ENCODE data around the gene SPTLC3. TPM values are rescaled to one million over a fixed set of nuclear protein-coding genes. Genes with fewer than 3 reads are reported as not detected.

Gene SPTLC3
- total and polyA plus RNA-seq, 2 donors (not counting 1 experiment from before 2014, with no cell fraction given) = 4.0 TPM

GRCh38 chr20:13130707-13131103 is 121.9 kb downstream of the SPTLC3 start:
- Histone ChIP-seq H3K4me1 (ENCODE audit: control insufficient read depth, extremely low read depth, insufficient read depth, low read length) (no peaks in the 10 kb centered on the region), H3K36me3 (ENCODE audit: control insufficient read depth, insufficient read depth, low read length) (no peaks in the 10 kb centered on the region), H2AFZ (ENCODE audit: low read length) (no peak overlapping the region), H3K9ac (ENCODE audit: insufficient read depth, low read length) (no peak overlapping the region), H3K79me2 (ENCODE audit: control insufficient read depth, insufficient read depth, low read length) (no peaks in the 10 kb centered on the region), H3K27ac (ENCODE audit: insufficient read depth, low read length) (no peak overlapping the region), H3K27me3 (ENCODE audit: control insufficient read depth, insufficient read depth, low read length) (no peaks in the 10 kb centered on the region), H3K4me3 (replicated peaks in 1 of 4; ENCODE audit: control extremely low read depth in 1 of 4, insufficient read depth in 1 of 4, low read depth in 3 of 4, low read length in 4 of 4) (no peak overlapping the region), H3K9me3 (ENCODE audit: control insufficient read depth, insufficient read depth, low read depth, low read length) (no peaks in the 10 kb centered on the region), H4K20me1 (ENCODE audit: control insufficient read depth, extremely low read depth, insufficient read depth, low read length) (no peaks in the 10 kb centered on the region), H3K4me2 (ENCODE audit: extremely low read depth, insufficient read depth, low read length) (no peak overlapping the region)
- TF ChIP-seq EZH2 (IDR thresholded peaks at IDR 0.05; ENCODE audit: low read length, missing control alignments) = no peak
- no peak for TF ChIP-seq CTCF (conservative IDR thresholded peaks at IDR 0.05 in 1 of 2, IDR thresholded peaks at IDR 0.05 in 1 of 2; ENCODE audit: low read depth in 1 of 2, low read length in 2 of 2)
- DNase-seq (ENCODE audit: low read depth in 2 of 2) = no peak

- Histone ChIP-seq H3K9ac (ENCODE audit: insufficient read depth, low read length) (no peak overlapping the region), H4K20me1 (ENCODE audit: control insufficient read depth, extremely low read depth, insufficient read depth, low read length) (no peaks in the 10 kb centered on the region), H2AFZ (ENCODE audit: low read length) (no peak overlapping the region), H3K4me3 (replicated peaks in 1 of 4; ENCODE audit: control extremely low read depth in 1 of 4, insufficient read depth in 1 of 4, low read depth in 3 of 4, low read length in 4 of 4) (no peak overlapping the region), H3K79me2 (ENCODE audit: control insufficient read depth, insufficient read depth, low read length) (no peaks in the 10 kb centered on the region), H3K4me2 (ENCODE audit: extremely low read depth, insufficient read depth, low read length) (no peak overlapping the region), H3K36me3 (ENCODE audit: control insufficient read depth, insufficient read depth, low read length) (no peaks in the 10 kb centered on the region), H3K4me1 (ENCODE audit: control insufficient read depth, extremely low read depth, insufficient read depth, low read length) (no peaks in the 10 kb centered on the region), H3K9me3 (ENCODE audit: control insufficient read depth, insufficient read depth, low read depth, low read length) (no peaks in the 10 kb centered on the region), H3K27me3 (ENCODE audit: control insufficient read depth, insufficient read depth, low read length) (no peaks in the 10 kb centered on the region), H3K27ac (ENCODE audit: insufficient read depth, low read length) (no peak overlapping the region)
- no peak for DNase-seq (ENCODE audit: low read depth in 2 of 2)
- TF ChIP-seq CTCF (conservative IDR thresholded peaks at IDR 0.05 in 1 of 2, IDR thresholded peaks at IDR 0.05 in 1 of 2; ENCODE audit: low read depth in 1 of 2, low read length in 2 of 2) (no peak), EZH2 (IDR thresholded peaks at IDR 0.05; ENCODE audit: low read length, missing control alignments) (no peak)
Observed at GRCh38 chr20:13131688-13132087, 122.9 kb downstream of the SPTLC3 start.

GRCh38 chr20:13139459-13140150 is 130.8 kb downstream of the SPTLC3 start:
- no peak overlapping the region for H3K9ac ChIP-seq (ENCODE audit: insufficient read depth, low read length)
- H3K79me2 ChIP-seq (ENCODE audit: control insufficient read depth, insufficient read depth, low read length) = no peaks in the 10 kb centered on the region
- peak in 1 of 2 donors; percentile 25 for DNase-seq (ENCODE audit: low read depth in 2 of 2)
- H2AFZ ChIP-seq (ENCODE audit: low read length) = no peak overlapping the region
- no peak overlapping the region for H3K4me2 ChIP-seq (ENCODE audit: extremely low read depth, insufficient read depth, low read length)
- H3K27me3 ChIP-seq (ENCODE audit: control insufficient read depth, insufficient read depth, low read length) = no peaks in the 10 kb centered on the region
- no peaks in the 10 kb centered on the region for H4K20me1 ChIP-seq (ENCODE audit: control insufficient read depth, extremely low read depth, insufficient read depth, low read length)
- H3K36me3 ChIP-seq (ENCODE audit: control insufficient read depth, insufficient read depth, low read length) = no peaks in the 10 kb centered on the region
- TF ChIP-seq EZH2 (IDR thresholded peaks at IDR 0.05; ENCODE audit: low read length, missing control alignments) (no peak), CTCF (conservative IDR thresholded peaks at IDR 0.05 in 1 of 2, IDR thresholded peaks at IDR 0.05 in 1 of 2; ENCODE audit: low read depth in 1 of 2, low read length in 2 of 2) (no peak)
- H3K4me1 ChIP-seq (ENCODE audit: control insufficient read depth, extremely low read depth, insufficient read depth, low read length) = no peaks in the 10 kb centered on the region
- no peak overlapping the region for H3K27ac ChIP-seq (ENCODE audit: insufficient read depth, low read length)
- no peak overlapping the region for H3K4me3 ChIP-seq (replicated peaks in 1 of 4; ENCODE audit: control extremely low read depth in 1 of 4, insufficient read depth in 1 of 4, low read depth in 3 of 4, low read length in 4 of 4)
- H3K9me3 ChIP-seq (ENCODE audit: control insufficient read depth, insufficient read depth, low read depth, low read length) = no peaks in the 10 kb centered on the region

Measured in fibroblast of lung (primary cell).